H1 (cell line): ENCODE data around the gene GPR37. TPM values are rescaled to one million over a fixed set of nuclear protein-coding genes. Genes with fewer than 3 reads are reported as not detected.
A peak's percentile ranks its signal among the peaks of the same experiment; 100 is the strongest.

Experiments
- CTCF ChIA-PET: fragments of 300-600 bp; sonication (Branson Sonifier 250); formaldehyde crosslinking; loops from one replicate; lab custom pipeline; 2021; ENCODE audit not compliant: partially characterized antibody; lab: Charles Lee
- POLR2A ChIA-PET: fragments of 300-600 bp; sonication (Branson Sonifier 250); formaldehyde crosslinking; loops from one replicate; lab custom pipeline; 2021; ENCODE audit warnings: inconsistent platforms; ENCODE audit not compliant: partially characterized antibody; lab: Charles Lee
- DNase-seq, 2 experiments: peaks; one replicate each; pipeline versions ENCODE4 v3.0.0 to v3.0.0-alpha.2; 2010 to 2022; ENCODE audit warnings: low spot score in 2 of 2, low read depth in 1 of 2, mixed read lengths in 1 of 2
- FAIRE-seq: peaks from 2 replicates; lab custom pipeline; 2011; peaks lifted over from hg19 to GRCh38; lab: Jason Lieb, UNC
- H2AFZ ChIP-seq: 2 replicates; pipeline ENCODE4 v1.8.1; 2012; ENCODE audit warnings: low read length, inconsistent platforms
- H2AK5ac ChIP-seq: 2 replicates; pipeline ENCODE4 v1.6.1; 2013; ENCODE audit warnings: low read depth, low read length
- H2BK120ac ChIP-seq: replicated peaks from 2 replicates; pipeline ENCODE3; 2013; ENCODE audit warnings: low read depth, low read length, inconsistent platforms
- H2BK12ac ChIP-seq: 2 replicates; pipeline ENCODE4 v1.6.1; 2013; ENCODE audit warnings: low read depth, low read length
- H2BK15ac ChIP-seq: 2 replicates; pipeline ENCODE4 v1.6.1; 2013; ENCODE audit warnings: low read length
- H2BK20ac ChIP-seq: 2 replicates; pipeline ENCODE4 v1.6.1; 2013; ENCODE audit warnings: low read length
- H2BK5ac ChIP-seq: 2 replicates; pipeline ENCODE4 v1.6.1; 2013; ENCODE audit warnings: low read depth, low read length
- H3K14ac ChIP-seq: 2 replicates; pipeline ENCODE4 v1.6.1; 2013; ENCODE audit warnings: inconsistent platforms; ENCODE audit not compliant: insufficient read length
- H3K18ac ChIP-seq: 2 replicates; pipeline ENCODE4 v1.6.1; 2013; ENCODE audit warnings: low read length; ENCODE audit errors: extremely low read depth
- H3K23ac ChIP-seq: 2 replicates; pipeline ENCODE4 v1.6.1; 2013; ENCODE audit warnings: inconsistent platforms; ENCODE audit not compliant: insufficient read length
- H3K23me2 ChIP-seq: 2 replicates; pipeline ENCODE4 v1.6.1; 2013; ENCODE audit warnings: low read depth, low read length
- H3K27ac ChIP-seq: 2 replicates; pipeline ENCODE4 v1.6.1; 2011; ENCODE audit warnings: low read depth, low read length, inconsistent platforms
- H3K27me3 ChIP-seq, 4 experiments: replicated peaks in 1 of 4; 1 replicate in 1 of 4; 2 replicates in 3 of 4; pipeline versions ENCODE4 v1.6.1 to v1.8.1; 2011 to 2013; ENCODE audit warnings: low read length in 3 of 4, mild to moderate bottlenecking in 3 of 4, inconsistent platforms in 2 of 4, mixed read lengths in 2 of 4, moderate library complexity in 1 of 4; ENCODE audit not compliant: control insufficient read depth in 3 of 4, insufficient read depth in 3 of 4; ENCODE audit errors: extremely low read depth in 1 of 4
- H3K36me3 ChIP-seq, 4 experiments: 2 replicates each; pipeline versions ENCODE4 v1.6.1 to v1.8.1; 2011 to 2013; ENCODE audit warnings: mild to moderate bottlenecking in 4 of 4, low read length in 3 of 4, moderate library complexity in 2 of 4, control low read depth in 1 of 4, inconsistent platforms in 1 of 4; ENCODE audit not compliant: insufficient read depth in 4 of 4, control insufficient read depth in 2 of 4
- H3K4ac ChIP-seq: replicated peaks from 2 replicates; pipeline ENCODE3; 2013; ENCODE audit warnings: low read length, low read depth, mixed read lengths, inconsistent platforms; ENCODE audit not compliant: insufficient read length
- H3K4me1 ChIP-seq, 4 experiments: replicated peaks in 1 of 4; 1 replicate in 1 of 4; 2 replicates in 3 of 4; pipeline versions ENCODE4 v1.6.1 to v1.8.1; 2011 to 2013; ENCODE audit warnings: low read length in 3 of 4, inconsistent platforms in 2 of 4, mixed read lengths in 1 of 4; ENCODE audit not compliant: insufficient read depth in 4 of 4, control insufficient read depth in 3 of 4
- H3K4me2 ChIP-seq, 2 experiments: 2 replicates each; pipeline versions ENCODE4 v1.6.1 to v1.8.1; 2011 to 2013; ENCODE audit warnings: low read depth in 2 of 2, low read length in 2 of 2, control low read depth in 1 of 2, inconsistent platforms in 1 of 2, mild to moderate bottlenecking in 1 of 2; ENCODE audit not compliant: insufficient read depth in 1 of 2
- H3K4me3 ChIP-seq, 4 experiments: fragments of 200-600, 300-600 bp in 1 of 4; sonication (generic), shearing (Covaris generic), sonication (Bioruptor Twin) in 1 of 4; 2 replicates each; pipeline versions ENCODE4 v1.5.1 to v1.8.1; 2011 to 2016; ENCODE audit warnings: low read length in 4 of 4, low read depth in 3 of 4, control low read depth in 2 of 4, inconsistent platforms in 2 of 4, mild to moderate bottlenecking in 2 of 4, mixed read lengths in 1 of 4, moderate library complexity in 1 of 4; ENCODE audit not compliant: insufficient read depth in 2 of 4; ENCODE audit errors: extremely low read depth in 1 of 4
- H3K56ac ChIP-seq: replicated peaks from 2 replicates; pipeline ENCODE3; 2013; ENCODE audit warnings: low read depth, mild to moderate bottlenecking, mixed read lengths, low read length, inconsistent platforms; ENCODE audit not compliant: insufficient read length
- H3K79me1 ChIP-seq: 2 replicates; pipeline ENCODE4 v1.6.1; 2013; ENCODE audit warnings: low read depth, low read length, control low read depth
- H3K79me2 ChIP-seq, 2 experiments: 2 replicates each; pipeline versions ENCODE4 v1.6.1 to v1.8.1; 2012 to 2013; ENCODE audit warnings: low read length in 2 of 2, mild to moderate bottlenecking in 2 of 2, inconsistent platforms in 1 of 2; ENCODE audit not compliant: insufficient read depth in 2 of 2, control insufficient read depth in 1 of 2
- H3K9ac ChIP-seq, 4 experiments: replicated peaks in 1 of 4; 1 replicate in 1 of 4; 2 replicates in 3 of 4; pipeline versions ENCODE4 v1.6.1 to v1.8.1; 2011 to 2013; ENCODE audit warnings: low read depth in 3 of 4, low read length in 3 of 4, control low read depth in 2 of 4, mild to moderate bottlenecking in 2 of 4, moderate library complexity in 2 of 4, inconsistent platforms in 1 of 4; ENCODE audit errors: extremely low read depth in 1 of 4
- H3K9me3 ChIP-seq, 2 experiments: 2 replicates each; pipeline versions ENCODE4 v1.6.1 to v1.8.1; 2012 to 2013; ENCODE audit warnings: mild to moderate bottlenecking in 2 of 2, moderate library complexity in 2 of 2, control low read depth in 1 of 2, inconsistent platforms in 1 of 2, low read depth in 1 of 2, low read length in 1 of 2, mixed read lengths in 1 of 2; ENCODE audit not compliant: insufficient read depth in 2 of 2
- H4K20me1 ChIP-seq, 2 experiments: replicated peaks in 1 of 2; 2 replicates each; pipeline versions ENCODE3 to v1.8.1; 2011 to 2013; ENCODE audit warnings: inconsistent platforms in 2 of 2, low read length in 2 of 2, mild to moderate bottlenecking in 1 of 2; ENCODE audit not compliant: insufficient read depth in 2 of 2, control insufficient read depth in 1 of 2
- H4K5ac ChIP-seq: 2 replicates; pipeline ENCODE4 v1.6.1; 2013; ENCODE audit warnings: low read length, low read depth, mixed read lengths, inconsistent platforms; ENCODE audit not compliant: insufficient read length
- H4K8ac ChIP-seq: 2 replicates; pipeline ENCODE4 v1.8.0; 2013; ENCODE audit warnings: mild to moderate bottlenecking, moderate library complexity, low read length, inconsistent platforms; ENCODE audit not compliant: insufficient read depth; ENCODE audit errors: extremely low read depth
- H4K91ac ChIP-seq: replicated peaks from 2 replicates; pipeline ENCODE3; 2013; ENCODE audit warnings: low read length, mixed read lengths, inconsistent platforms; ENCODE audit not compliant: insufficient read length
- EGR1 ChIP-seq: IDR thresholded peaks from 2 replicates; pipeline ENCODE4 v1.6.1; 2011; ENCODE audit warnings: low read depth, low read length, borderline replicate concordance
- TBP ChIP-seq: IDR thresholded peaks from 2 replicates; pipeline ENCODE4 v1.6.1; 2011; ENCODE audit warnings: low read depth, low read length, improper control_type of control experiment
- TCF12 ChIP-seq: IDR thresholded peaks from 2 replicates; pipeline ENCODE4 v1.6.1; 2011; ENCODE audit warnings: low read depth, mild to moderate bottlenecking, low read length
- YY1 ChIP-seq: IDR thresholded peaks from 2 replicates; pipeline ENCODE4 v1.6.1; 2011; ENCODE audit warnings: low read depth, mild to moderate bottlenecking, low read length
- WGBS, 2 experiments: shearing (Covaris generic) in 1 of 2; methylation state at CpG; one replicate each; pipeline versions ENCODE4 v1.1.6 to v1.1.7; 2013 to 2015; ENCODE audit warnings: low lambda C conversion rate in 2 of 2, mixed read lengths in 2 of 2, inconsistent platforms in 1 of 2, low coverage in 1 of 2, missing lambda C conversion rate in 1 of 2; ENCODE audit not compliant: insufficient replicate concordance in 2 of 2, insufficient coverage in 1 of 2, insufficient read length in 1 of 2; ENCODE audit errors: extremely low coverage in 1 of 2, missing lambda C conversion rate in 1 of 2; 5-methylcytosine and 5-hydroxymethylcytosine counted together
- polyA plus RNA-seq, 7 experiments: library from polyadenylated mRNA; depleted of rRNA in 3 of 7; stranded (reverse) in 5 of 7; unstranded in 2 of 7; fragments of >200 nt in 5 of 7; fragments of 200-250 nt in 2 of 7; gene quantifications; 1 replicate in 5 of 7; 2 replicates in 1 of 7; 4 replicates in 1 of 7; pipeline versions ENCODE4 v1.2.1 to v1.2.3, GENCODE V29; 2011 to 2013; ENCODE audit warnings: missing spikeins in 2 of 7, mixed read lengths in 2 of 7
- total RNA-seq: library from RNA; stranded (reverse); fragmentation: NEBNext Ultra II Directional; extraction: Animal tissue kit (Norgen Biotek cat#: 25700); gene quantifications from 2 replicates; pipeline ENCODE4 v1.2.1, GENCODE V29; 2021

The GPR37 gene
- total and polyA plus RNA-seq, 2 of the 8 experiments (the other 6 are each of a cell fraction or from before 2014, with no cell fraction given) = 1.5 to 17.4 TPM

DNA sequence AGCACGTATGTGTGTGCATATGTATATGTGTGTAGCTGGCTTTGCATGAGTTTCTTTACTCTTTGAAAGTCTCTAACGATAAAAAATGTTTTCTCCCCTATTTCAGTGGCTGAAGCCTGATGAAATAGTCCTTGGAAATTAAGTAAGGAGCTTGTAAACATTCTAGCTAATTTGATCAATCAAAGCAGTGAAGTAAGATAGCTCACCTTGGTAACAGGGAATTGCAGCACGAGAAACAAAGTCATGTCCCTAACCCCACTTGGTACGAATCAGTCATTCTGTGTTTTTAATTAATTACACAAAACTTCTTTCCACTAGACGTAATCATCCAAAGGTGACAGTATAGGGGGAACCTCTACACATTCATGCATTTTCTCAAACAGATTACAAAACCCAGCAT, 41.5 kb downstream of the GPR37 start:
- H3K4me1 ChIP-seq = peaks cover 0 to 6% (median 2%) of the 10 kb centered on the region in 4 experiments; a peak in 2 of 7 replicates
- H2BK12ac ChIP-seq = peak overlapping the region; percentile 85
- no peak overlapping the region for H2AK5ac ChIP-seq
- no peak overlapping the region for H3K4ac ChIP-seq
- no peak for DNase-seq
- no peak overlapping the region for H2BK120ac ChIP-seq
- no peaks in the 10 kb centered on the region for H4K20me1 ChIP-seq
- no peak overlapping the region; the same call in 1 of the 2 replicates for H2AFZ ChIP-seq
- 93% methylated on average over 5 of the region's 5 CpGs; no CpG with 5 or more reads in 1 of the 2 experiments for WGBS, 2 experiments
- H3K79me2 ChIP-seq = no peaks in the 10 kb centered on the region
- no peaks in the 10 kb centered on the region for H3K36me3 ChIP-seq
- no peak overlapping the region for H2BK15ac ChIP-seq
- no peak overlapping the region for H3K56ac ChIP-seq
- H3K9me3 ChIP-seq = no peaks in the 10 kb centered on the region
- H3K4me2 ChIP-seq = no peak overlapping the region
- H3K27me3 ChIP-seq = no peaks in the 10 kb centered on the region
- H3K4me3 ChIP-seq = no peak overlapping the region
- no peak overlapping the region for H3K23ac ChIP-seq
- H3K18ac ChIP-seq = 0 out of 2 replicates have a peak overlapping the region, but pooled peaks have one; percentile 36
- no peak overlapping the region for H3K9ac ChIP-seq
- no peaks in the 10 kb centered on the region for H3K79me1 ChIP-seq
- no peak for FAIRE-seq
- no peak overlapping the region for H4K5ac ChIP-seq
- H3K23me2 ChIP-seq = peaks cover 2% of the 10 kb centered on the region; the same call in 1 of the 2 replicates
- no peak overlapping the region for H3K14ac ChIP-seq
- POLR2A ChIA-PET = no interaction called here
- H4K8ac ChIP-seq = no peak overlapping the region
- H3K27ac ChIP-seq = no peak overlapping the region
- TF ChIP-seq EGR1 = no peak
- TF ChIP-seq YY1 = no peak
- TF ChIP-seq TBP = no peak
- TF ChIP-seq TCF12 = no peak
- TF ChIP-seq, all 59 proteins: peak for 0
- Histone ChIP-seq H2BK20ac (0 out of 2 replicates have a peak overlapping the region, but pooled peaks have one; percentile 5), H2BK5ac (no peak overlapping the region; the same call in 1 of the 2 replicates), H4K91ac (no peak overlapping the region)
- CTCF ChIA-PET = interaction anchor here (1.5 kb wide), 1 partner anchor 14 kb away, joined by 5 read pairs; no protein-coding TSS in a partner anchor
